K562 (cell line): ENCODE measurements around the gene MLLT6. TPM values are rescaled to one million over a fixed set of nuclear protein-coding genes. Genes with fewer than 3 reads are reported as not detected.
A peak's percentile ranks its signal among the peaks of the same experiment; 100 is the strongest.

Source experiments
- ATAC-seq: fragments of 200-7000 bp; cut with Tn5 transposase; 3 replicates; pipeline ENCODE4 v1.9.1; 2020; ENCODE audit warnings: moderate library complexity
- BruUV-seq: library from RNA; stranded (reverse); fragments of 400-500 nt; replicated peaks from 2 replicates; lab custom pipeline; 2021; lab: Mats Ljungman, UMichigan
- CTCF ChIA-PET: fragments of 300-600 bp; formaldehyde crosslinking; extraction: SDS; loops from one replicate; lab custom pipeline; 2021; ENCODE audit warnings: low intra/inter-chr PET ratio; lab: Yijun Ruan, JAX
- POLR2A ChIA-PET: fragments of 300-600, 350-650 bp; sonication (Branson Sonifier 250); formaldehyde crosslinking; extraction: SDS; loops from one replicate; lab custom pipeline; 2021; ENCODE audit warnings: antibody characterized with exemption, inconsistent platforms; lab: Yijun Ruan, JAX
- DNase-seq, 4 experiments: peaks; one replicate each; pipeline versions ENCODE4 v3.0.0 to v3.0.0-alpha.2; 2011 to 2018; ENCODE audit warnings: low spot score in 3 of 4, mixed read lengths in 3 of 4; ENCODE audit errors: extremely low read depth in 1 of 4
- FAIRE-seq: peaks from 2 replicates; lab custom pipeline; 2011; peaks lifted over from hg19 to GRCh38; lab: Jason Lieb, UNC
- H2AFZ ChIP-seq: 2 replicates; pipeline ENCODE4 v1.6.0; 2011; ENCODE audit warnings: low read depth, low read length, control low read depth, inconsistent platforms
- H3K27ac ChIP-seq: fragments of 200-600 bp; 3 replicates; pipeline ENCODE4 v1.8.0; 2011; ENCODE audit warnings: low read depth, mild to moderate bottlenecking, control low read depth, inconsistent platforms, low read length, moderate library complexity, mixed read lengths; ENCODE audit errors: extremely low read depth
- H3K27me3 ChIP-seq, 2 experiments: fragments of 300-600 bp in 1 of 2; 2 replicates in 1 of 2; 3 replicates in 1 of 2; pipeline versions ENCODE4 v1.6.0 to v1.8.0; 2011; ENCODE audit warnings: inconsistent platforms in 2 of 2, low read length in 2 of 2, mild to moderate bottlenecking in 1 of 2, mixed read lengths in 1 of 2, moderate library complexity in 1 of 2; ENCODE audit not compliant: control insufficient read depth in 2 of 2, insufficient read depth in 2 of 2
- H3K36me3 ChIP-seq: fragments of 300-600 bp; 3 replicates; pipeline ENCODE4 v1.8.0; 2011; ENCODE audit warnings: mild to moderate bottlenecking, low read length, inconsistent platforms; ENCODE audit not compliant: control insufficient read depth, insufficient read depth
- H3K4me1 ChIP-seq, 2 experiments: fragments of 200-600 bp in 1 of 2; replicated peaks in 1 of 2; 2 replicates in 1 of 2; 3 replicates in 1 of 2; pipeline versions ENCODE4 v1.5.1 to v1.8.0; 2011; ENCODE audit warnings: inconsistent platforms in 2 of 2, low read length in 2 of 2, mild to moderate bottlenecking in 1 of 2, mixed read lengths in 1 of 2, moderate library complexity in 1 of 2; ENCODE audit not compliant: control insufficient read depth in 2 of 2, insufficient read depth in 2 of 2
- H3K4me2 ChIP-seq: 2 replicates; pipeline ENCODE4 v1.6.1; 2011; ENCODE audit warnings: low read length, control low read depth, inconsistent platforms, mixed read lengths; ENCODE audit not compliant: insufficient read depth
- H3K4me3 ChIP-seq: fragments of 200-600 bp; sonication (generic), shearing (Covaris generic); 2 replicates; pipeline ENCODE4 v1.5.1; 2016; ENCODE audit warnings: control low read depth, inconsistent platforms
- H3K79me2 ChIP-seq: fragments of 200-600 bp; 3 replicates; pipeline ENCODE4 v1.8.0; 2011; ENCODE audit warnings: low read length, inconsistent platforms; ENCODE audit not compliant: control insufficient read depth, insufficient read depth
- H3K9ac ChIP-seq, 2 experiments: 2 replicates each; pipeline versions ENCODE4 v1.6.0 to v1.6.1; 2011; ENCODE audit warnings: low read depth in 2 of 2, low read length in 2 of 2, control low read depth in 1 of 2, inconsistent platforms in 1 of 2, mild to moderate bottlenecking in 1 of 2, mixed read lengths in 1 of 2; ENCODE audit not compliant: insufficient read depth in 1 of 2
- H3K9me1 ChIP-seq: one replicate; pipeline ENCODE4 v1.6.0; 2011; ENCODE audit warnings: inconsistent platforms, mild to moderate bottlenecking, low read length, moderate library complexity; ENCODE audit not compliant: control insufficient read depth, insufficient read depth
- H3K9me3 ChIP-seq: replicated peaks from 2 replicates; pipeline ENCODE4 v1.5.1; 2011; ENCODE audit warnings: low read depth, low read length, inconsistent platforms; ENCODE audit not compliant: control insufficient read depth, insufficient read depth
- H4K20me1 ChIP-seq: replicated peaks from 2 replicates; pipeline ENCODE4 v1.6.1; 2011; ENCODE audit warnings: low read length, inconsistent platforms, mixed read lengths; ENCODE audit not compliant: control insufficient read depth, insufficient read depth
- HMGXB4 ChIP-seq: sonication (generic); formaldehyde crosslinking; IDR thresholded peaks from 2 replicates; pipeline ENCODE4 v1.8.1; 2023; ENCODE audit warnings: mild to moderate bottlenecking, missing genetic modification reagents
- MIER1 ChIP-seq: fragments of 450-650 bp; IDR thresholded peaks from 2 replicates; pipeline ENCODE4 v1.6.1; 2016; ENCODE audit warnings: antibody characterized with exemption, mild to moderate bottlenecking, low read depth
- RBBP5 ChIP-seq: fragments of 200-600 bp; sonication (generic); IDR thresholded peaks from 2 replicates; pipeline ENCODE4 v1.6.1; 2012; ENCODE audit warnings: borderline replicate concordance, mild to moderate bottlenecking, low read length, control low read depth, inconsistent platforms; ENCODE audit not compliant: insufficient read depth, poor library complexity, severe bottlenecking
- RBM25 ChIP-seq: fragments of 200-400 bp; formaldehyde crosslinking; IDR thresholded peaks from 2 replicates; pipeline ENCODE4 v1.6.1; 2018; ENCODE audit warnings: low read length, low read depth, moderate library complexity; ENCODE audit not compliant: severe bottlenecking
- WGBS: fragments of 100-300 bp; shearing (Covaris generic); methylation state at CpG from one replicate; pipeline ENCODE4 v1.1.6; 2016; ENCODE audit warnings: low coverage, mixed read lengths; ENCODE audit not compliant: insufficient coverage; ENCODE audit errors: missing lambda C conversion rate; 5-methylcytosine and 5-hydroxymethylcytosine counted together
- in situ Hi-C: fragments of 300-500 bp; cut with MboI; formaldehyde crosslinking; loops from 4 replicates; pipeline ENCODE4 v1.15.0; 2018; ENCODE audit warnings: inconsistent platforms, mixed read lengths
- intact Hi-C: fragments of 100-400 bp; cut with micrococcal nuclease; formaldehyde crosslinking; loops from 2 replicates; pipeline ENCODE4 v1.14.2; 2022
- polyA plus RNA-seq, 8 experiments: library from polyadenylated mRNA; depleted of rRNA in 4 of 8; stranded (reverse) in 5 of 8; unstranded in 3 of 8; fragments of >200 nt; fragmentation: Nextera tagmentation in 2 of 8; fragmentation: Illumina TruSeq in 1 of 8; extraction: Ambion mirVana in 2 of 8; extraction: Trizol in 1 of 8; gene quantifications; 2 replicates each; pipeline versions ENCODE4 v1.2.1 to v1.2.3, GENCODE V29; 2011 to 2014; ENCODE audit warnings: inconsistent platforms in 1 of 8, missing spikeins in 1 of 8
- total RNA-seq, 7 experiments: library from RNA; depleted of rRNA in 6 of 7; stranded (reverse); fragments of >200 nt in 6 of 7; fragmentation: Illumina TruSeq in 2 of 7; extraction: Trizol in 2 of 7; gene quantifications; 2 replicates each; pipeline versions ENCODE4 v1.2.1 to v1.2.3, GENCODE V29; 2011 to 2021; ENCODE audit warnings: low replicate concordance in 1 of 7

MLLT6 gene
- total and polyA plus RNA-seq, 9 of the 15 experiments (the other 6 are each of a cell fraction or from before 2014, with no cell fraction given), result 3.1 to 71.7 (median 30.0) TPM

GRCh38 chr17:38753071-38753506, 48.0 kb downstream of the MLLT6 start:
- Histone ChIP-seq H3K27ac (peak overlapping the region; percentile 87), H3K9ac (peak overlapping the region; percentile 90 to 95), H2AFZ (peak overlapping the region; percentile 69), H4K20me1 (no peaks in the 10 kb centered on the region), H3K4me2 (peak overlapping the region; percentile 86), H3K36me3 (peaks cover 42% of the 10 kb centered on the region), H3K27me3 (no peaks in the 10 kb centered on the region), H3K79me2 (peaks cover 62% of the 10 kb centered on the region), H3K4me3 (peak overlapping the region; percentile 74), H3K9me3 (no peaks in the 10 kb centered on the region), H3K9me1 (no peaks in the 10 kb centered on the region), H3K4me1 (peaks cover 7 to 37% of the 10 kb centered on the region in 2 experiments)
- BruUV-seq, result TSS peak; percentile 82
- under 1% methylated on average over 21 of the region's 22 CpGs for WGBS
- intact Hi-C loops (loop anchor here (2.0 to 10.0 kb wide), 5 partner anchors 51 to 402 kb away; partner anchors contain the start of genes PLXDC1 and RPL23), in situ Hi-C loops (no loop called here)
- FAIRE-seq (no peak), DNase-seq (no peak), ATAC-seq (no peak)
- CTCF ChIA-PET, result no interaction called here
- POLR2A ChIA-PET, result interaction anchor here (0.6 to 1.3 kb wide), 3 partner anchors 17 to 398 kb away, joined by 3 to 5 read pairs (median 4); partner anchors contain the start of gene PLXDC1
- TF ChIP-seq RBM25 (no peak), MIER1 (0 out of 2 replicates have a peak, but pooled peaks have one; percentile 29), RBBP5 (peak; percentile 43), HMGXB4 (0 out of 2 replicates have a peak, but pooled peaks have one; percentile 66)
